Skeletal muscle satellite cell (primary cell): ENCODE measurements around the gene PLAA.

Experiments
- H3K27me3 ChIP-seq: 2 replicates; pipeline ENCODE4 v1.7.0; 2013; ENCODE audit warnings: low read length; ENCODE audit not compliant: control insufficient read depth, insufficient read depth
- H3K36me3 ChIP-seq: 2 replicates; pipeline ENCODE4 v1.7.0; 2013; ENCODE audit warnings: mild to moderate bottlenecking, control low read depth, low read length; ENCODE audit not compliant: insufficient read depth
- H3K4me1 ChIP-seq: 2 replicates; pipeline ENCODE4 v1.7.0; 2013; ENCODE audit warnings: low read length; ENCODE audit not compliant: control insufficient read depth, insufficient read depth
- H3K4me2 ChIP-seq: 2 replicates; pipeline ENCODE4 v1.7.0; 2013; ENCODE audit warnings: mild to moderate bottlenecking, low read length
- H3K4me3 ChIP-seq: 2 replicates; pipeline ENCODE4 v1.7.0; 2013; ENCODE audit warnings: low read length
- H3K9ac ChIP-seq: 2 replicates; pipeline ENCODE4 v1.7.0; 2013; ENCODE audit warnings: mild to moderate bottlenecking, low read depth, low read length, moderate library complexity
- H3K9me3 ChIP-seq: replicated peaks from 2 replicates; pipeline ENCODE4 v1.7.0; 2013; ENCODE audit warnings: mild to moderate bottlenecking, control low read depth, low read length

The PLAA gene

GRCh38 chr9:26954050-26954508 lies 7.0 kb upstream of the PLAA start:
- no peak overlapping the region for H3K4me2 ChIP-seq
- no peaks in the 10 kb centered on the region for H3K9me3 ChIP-seq
- H3K4me3 ChIP-seq = no peak overlapping the region
- H3K36me3 ChIP-seq = no peaks in the 10 kb centered on the region
- no peak overlapping the region for H3K9ac ChIP-seq
- peaks cover 14% of the 10 kb centered on the region for H3K4me1 ChIP-seq
- H3K27me3 ChIP-seq = no peaks in the 10 kb centered on the region

- Histone ChIP-seq H3K4me1 (peaks cover 13% of the 10 kb centered on the region), H3K4me2 (no peak overlapping the region), H3K4me3 (no peak overlapping the region), H3K9me3 (no peaks in the 10 kb centered on the region), H3K36me3 (no peaks in the 10 kb centered on the region), H3K27me3 (no peaks in the 10 kb centered on the region), H3K9ac (no peak overlapping the region)
These were observed 4.8 kb upstream of the PLAA start for GRCh38 chr9:26951794-26952193.

- no peak overlapping the region for H3K4me3 ChIP-seq
- no peaks in the 10 kb centered on the region for H3K36me3 ChIP-seq
- no peak overlapping the region for H3K9ac ChIP-seq
- peaks cover 12% of the 10 kb centered on the region for H3K4me1 ChIP-seq
- no peaks in the 10 kb centered on the region for H3K27me3 ChIP-seq
- H3K4me2 ChIP-seq = no peak overlapping the region
- H3K9me3 ChIP-seq = no peaks in the 10 kb centered on the region
These were observed 3.5 kb upstream of the PLAA start for GRCh38 chr9:26950521-26950920.

- no peak overlapping the region for H3K9ac ChIP-seq
- H3K4me1 ChIP-seq = peaks cover 14% of the 10 kb centered on the region
- H3K27me3 ChIP-seq = no peaks in the 10 kb centered on the region
- H3K4me2 ChIP-seq = no peak overlapping the region
- H3K36me3 ChIP-seq = no peaks in the 10 kb centered on the region
- no peak overlapping the region for H3K4me3 ChIP-seq
- H3K9me3 ChIP-seq = no peaks in the 10 kb centered on the region
These were observed 2.6 kb upstream of the PLAA start for GRCh38 chr9:26949637-26950069.

GRCh38 chr9:26947736-26948135 lies 694 bp upstream of the PLAA start:
- H3K4me3 ChIP-seq = peak overlapping the region; percentile 94
- H3K9ac ChIP-seq = peak overlapping the region; percentile 99
- peaks cover 14% of the 10 kb centered on the region for H3K4me1 ChIP-seq
- no peaks in the 10 kb centered on the region for H3K27me3 ChIP-seq
- no peaks in the 10 kb centered on the region for H3K36me3 ChIP-seq
- no peaks in the 10 kb centered on the region for H3K9me3 ChIP-seq
- H3K4me2 ChIP-seq = peak overlapping the region; percentile 85

- H3K4me3 ChIP-seq = peak overlapping the region; percentile 94
- no peaks in the 10 kb centered on the region for H3K27me3 ChIP-seq
- H3K9me3 ChIP-seq = no peaks in the 10 kb centered on the region
- H3K4me2 ChIP-seq = peak overlapping the region; percentile 85
- no peaks in the 10 kb centered on the region for H3K36me3 ChIP-seq
- peaks cover 14% of the 10 kb centered on the region for H3K4me1 ChIP-seq
- H3K9ac ChIP-seq = peak overlapping the region; percentile 99
These were observed 1.5 kb downstream of the PLAA start for GRCh38 chr9:26945591-26945990.

- peaks cover 8% of the 10 kb centered on the region for H3K4me1 ChIP-seq
- H3K36me3 ChIP-seq = no peaks in the 10 kb centered on the region
- no peak overlapping the region for H3K4me3 ChIP-seq
- peaks cover 2% of the 10 kb centered on the region for H3K9me3 ChIP-seq
- no peaks in the 10 kb centered on the region for H3K27me3 ChIP-seq
- H3K4me2 ChIP-seq = no peak overlapping the region
- H3K9ac ChIP-seq = no peak overlapping the region
These were observed 6.3 kb downstream of the PLAA start for GRCh38 chr9:26940779-26941178.

- Histone ChIP-seq H3K4me3 (no peak overlapping the region), H3K9me3 (peaks cover 2% of the 10 kb centered on the region), H3K9ac (no peak overlapping the region), H3K27me3 (no peaks in the 10 kb centered on the region), H3K4me1 (peaks cover 3% of the 10 kb centered on the region), H3K4me2 (no peak overlapping the region), H3K36me3 (no peaks in the 10 kb centered on the region)
These were observed 6.9 kb downstream of the PLAA start for GRCh38 chr9:26939955-26940711.

GRCh38 chr9:26937816-26938371 lies 9.1 kb downstream of the PLAA start:
- H3K36me3 ChIP-seq = peaks cover 3% of the 10 kb centered on the region
- H3K4me3 ChIP-seq = no peak overlapping the region
- peaks cover 2% of the 10 kb centered on the region for H3K9me3 ChIP-seq
- no peak overlapping the region for H3K9ac ChIP-seq
- H3K4me1 ChIP-seq = no peaks in the 10 kb centered on the region
- no peaks in the 10 kb centered on the region for H3K27me3 ChIP-seq
- no peak overlapping the region for H3K4me2 ChIP-seq

- no peak overlapping the region for H3K9ac ChIP-seq
- H3K9me3 ChIP-seq = peaks cover 2% of the 10 kb centered on the region
- no peak overlapping the region for H3K4me2 ChIP-seq
- H3K4me1 ChIP-seq = no peaks in the 10 kb centered on the region
- peaks cover 3% of the 10 kb centered on the region for H3K36me3 ChIP-seq
- no peak overlapping the region for H3K4me3 ChIP-seq
- H3K27me3 ChIP-seq = no peaks in the 10 kb centered on the region
These were observed 11.2 kb downstream of the PLAA start for GRCh38 chr9:26935847-26936246.

GRCh38 chr9:26928902-26929495 lies 18.0 kb downstream of the PLAA start:
- H3K36me3 ChIP-seq = peaks cover 39% of the 10 kb centered on the region

More at GRCh38 chr9:26928902-26929495, 18.0 kb downstream of the PLAA start:
- H3K4me1 ChIP-seq = no peaks in the 10 kb centered on the region
- no peaks in the 10 kb centered on the region for H3K9me3 ChIP-seq
- no peak overlapping the region for H3K4me3 ChIP-seq
- no peak overlapping the region for H3K9ac ChIP-seq
- no peak overlapping the region for H3K4me2 ChIP-seq
- no peaks in the 10 kb centered on the region for H3K27me3 ChIP-seq
